ENCODE results near the gene ORAI3.
A peak's percentile ranks its signal among the peaks of the same experiment; 100 is the strongest.

Gene ORAI3

DNA sequence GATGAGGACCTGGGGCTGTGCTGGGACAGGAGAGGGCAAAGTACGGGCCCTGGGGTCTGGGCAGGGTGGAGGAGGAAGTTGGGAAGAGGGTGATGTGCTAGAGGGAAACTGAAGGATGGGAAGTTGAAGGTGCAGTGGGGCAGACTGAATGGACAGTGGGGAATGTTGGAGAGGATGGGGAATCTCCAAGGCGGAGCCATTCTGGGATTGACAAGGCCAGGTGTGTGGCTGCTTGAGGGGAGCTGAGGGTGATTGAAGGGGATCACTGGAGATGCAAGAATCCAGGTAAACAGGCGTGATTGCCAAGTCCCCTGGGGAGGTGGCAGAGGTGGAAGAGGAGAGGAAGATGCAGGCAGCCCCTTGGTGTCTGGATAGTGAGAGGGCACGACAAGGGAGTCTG lies 27.6 kb downstream of the ORAI3 start:
- no peak for DNase-seq

DNA sequence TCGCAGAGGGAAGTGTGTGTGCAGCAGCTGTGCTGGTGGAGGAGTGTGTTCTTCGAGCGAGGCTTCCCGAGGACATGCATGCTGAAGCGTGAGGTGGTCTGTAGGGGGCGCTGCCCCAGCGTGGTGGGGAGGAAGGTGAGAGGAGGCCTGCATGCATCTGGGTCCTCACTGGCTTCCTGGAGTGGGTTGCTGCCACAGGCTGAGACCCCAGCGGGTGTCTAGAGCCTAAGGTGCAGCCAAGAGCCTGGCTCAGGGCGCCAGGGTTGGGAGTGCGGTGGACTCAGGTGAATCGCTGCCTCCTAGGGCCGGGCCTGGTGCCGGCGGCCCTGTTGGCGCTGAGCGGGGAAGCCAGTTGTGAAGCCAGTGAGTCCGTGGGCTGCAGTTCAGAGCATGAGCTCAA lies 28.6 kb downstream of the ORAI3 start:
- DNase-seq, result peak; percentile 32

DNA sequence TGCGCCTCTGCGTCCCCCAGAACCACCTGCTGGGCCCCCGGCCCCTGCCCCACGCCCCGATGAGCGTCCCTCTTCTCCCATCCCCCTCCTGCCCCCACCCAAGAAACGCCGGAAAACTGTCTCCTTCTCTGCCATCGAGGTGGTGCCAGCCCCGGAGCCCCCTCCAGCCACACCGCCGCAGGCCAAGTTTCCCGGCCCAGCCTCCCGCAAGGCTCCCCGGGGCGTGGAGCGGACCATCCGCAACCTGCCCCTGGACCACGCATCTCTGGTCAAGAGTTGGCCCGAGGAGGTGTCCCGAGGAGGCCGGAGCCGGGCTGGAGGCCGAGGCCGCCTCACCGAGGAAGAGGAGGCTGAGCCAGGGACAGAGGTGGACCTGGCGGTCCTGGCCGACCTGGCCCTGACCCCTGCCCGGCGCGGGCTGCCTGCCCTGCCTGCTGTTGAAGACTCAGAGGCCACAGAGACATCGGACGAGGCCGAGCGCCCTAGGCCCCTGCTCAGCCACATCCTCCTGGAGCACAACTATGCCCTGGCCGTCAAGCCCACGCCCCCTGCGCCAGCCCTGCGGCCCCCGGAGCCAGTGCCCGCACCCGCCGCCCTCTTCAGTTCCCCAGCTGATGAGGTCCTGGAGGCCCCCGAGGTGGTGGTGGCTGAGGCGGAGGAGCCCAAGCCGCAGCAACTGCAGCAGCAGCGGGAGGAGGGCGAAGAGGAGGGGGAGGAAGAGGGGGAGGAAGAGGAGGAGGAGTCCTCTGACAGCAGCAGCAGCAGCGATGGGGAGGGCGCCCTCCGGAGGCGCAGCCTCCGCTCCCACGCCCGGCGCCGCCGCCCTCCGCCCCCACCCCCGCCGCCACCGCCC lies 30.5 kb downstream of the ORAI3 start:
- no peak for DNase-seq

DNA sequence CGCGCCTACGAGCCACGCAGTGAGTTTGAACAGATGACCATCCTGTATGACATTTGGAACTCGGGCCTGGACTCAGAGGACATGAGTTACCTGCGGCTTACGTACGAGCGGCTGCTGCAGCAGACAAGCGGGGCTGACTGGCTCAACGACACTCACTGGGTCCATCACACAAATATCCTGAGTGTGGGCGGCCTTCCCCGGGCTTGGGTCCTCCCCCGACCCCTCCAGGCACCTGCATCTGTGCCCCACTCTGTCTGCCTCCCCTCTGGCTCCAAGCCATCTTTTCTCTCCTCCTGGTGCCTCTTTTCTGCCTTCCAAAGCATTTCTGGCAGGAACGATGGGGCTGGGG lies 31.1 kb downstream of the ORAI3 start:
- DNase-seq, result no peak

DNA sequence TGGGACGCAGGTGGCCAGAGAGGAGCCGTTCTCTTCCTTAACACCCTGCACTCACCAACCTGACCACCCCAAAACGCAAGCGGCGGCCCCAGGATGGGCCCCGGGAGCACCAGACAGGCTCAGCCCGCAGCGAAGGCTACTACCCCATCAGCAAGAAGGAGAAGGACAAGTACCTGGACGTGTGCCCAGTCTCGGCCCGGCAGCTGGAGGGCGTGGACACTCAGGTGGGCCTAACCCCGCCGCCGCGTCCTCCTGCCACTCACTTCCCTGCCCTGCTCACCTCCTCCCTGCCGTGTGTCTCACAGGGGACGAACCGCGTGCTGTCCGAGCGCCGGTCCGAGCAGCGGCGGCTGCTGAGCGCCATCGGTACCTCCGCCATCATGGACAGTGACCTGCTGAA lies 31.6 kb downstream of the ORAI3 start:
- no peak for DNase-seq

DNA sequence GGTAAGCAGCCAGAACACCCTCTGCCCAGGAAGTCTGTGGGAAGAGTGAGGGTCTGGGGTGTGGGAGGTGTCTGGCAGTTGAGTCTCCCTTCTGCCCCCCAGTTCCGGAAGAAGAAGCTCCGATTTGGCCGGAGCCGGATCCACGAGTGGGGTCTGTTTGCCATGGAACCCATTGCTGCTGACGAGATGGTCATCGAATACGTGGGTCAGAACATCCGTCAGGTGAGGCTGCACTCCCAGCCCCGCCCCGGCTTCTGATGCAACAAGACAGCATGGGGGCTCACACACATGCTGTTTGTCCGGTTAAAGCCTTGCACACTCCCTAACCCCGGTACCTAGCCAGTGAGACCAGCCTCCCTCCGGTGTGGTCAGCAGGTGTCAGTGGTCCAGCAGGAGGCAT lies 32.1 kb downstream of the ORAI3 start:
- DNase-seq, result no peak

DNA sequence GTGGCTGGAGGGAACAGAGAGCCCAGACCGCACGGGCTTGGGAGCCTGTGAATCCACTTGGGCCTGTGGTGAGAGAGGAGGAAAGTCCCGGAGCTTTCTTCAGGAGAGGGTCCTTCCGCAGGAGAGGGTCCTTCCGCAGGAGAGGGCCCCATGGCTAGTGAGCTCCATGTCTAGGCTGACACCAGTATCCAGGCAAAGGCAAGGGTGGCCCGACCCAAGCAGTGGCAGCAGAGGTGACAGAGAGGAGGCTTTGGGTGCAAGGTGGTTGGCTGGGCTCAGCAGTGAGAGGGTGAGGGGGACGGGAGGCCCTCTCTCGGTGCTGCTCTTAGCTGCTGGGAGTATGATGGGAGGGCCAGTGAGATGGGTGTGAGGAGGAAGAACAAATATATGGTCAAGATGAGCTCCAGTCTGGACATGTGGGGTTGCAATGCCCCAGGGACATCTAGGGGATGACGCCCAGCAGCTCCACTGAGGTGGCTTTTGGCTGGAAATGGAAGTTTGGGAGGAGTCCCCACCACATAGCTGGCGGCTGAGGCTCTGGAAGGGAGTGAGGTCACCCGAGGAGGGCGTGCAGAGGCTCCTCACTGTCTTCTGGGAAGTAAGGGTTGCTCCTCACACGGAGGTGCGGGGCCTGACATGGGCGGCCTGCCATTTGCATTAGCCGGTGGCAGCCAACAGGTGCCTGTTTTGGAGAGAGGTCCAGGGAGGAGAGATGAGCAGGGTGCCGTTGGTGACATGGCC lies 33.9 kb downstream of the ORAI3 start:
- no peak for DNase-seq

DNA sequence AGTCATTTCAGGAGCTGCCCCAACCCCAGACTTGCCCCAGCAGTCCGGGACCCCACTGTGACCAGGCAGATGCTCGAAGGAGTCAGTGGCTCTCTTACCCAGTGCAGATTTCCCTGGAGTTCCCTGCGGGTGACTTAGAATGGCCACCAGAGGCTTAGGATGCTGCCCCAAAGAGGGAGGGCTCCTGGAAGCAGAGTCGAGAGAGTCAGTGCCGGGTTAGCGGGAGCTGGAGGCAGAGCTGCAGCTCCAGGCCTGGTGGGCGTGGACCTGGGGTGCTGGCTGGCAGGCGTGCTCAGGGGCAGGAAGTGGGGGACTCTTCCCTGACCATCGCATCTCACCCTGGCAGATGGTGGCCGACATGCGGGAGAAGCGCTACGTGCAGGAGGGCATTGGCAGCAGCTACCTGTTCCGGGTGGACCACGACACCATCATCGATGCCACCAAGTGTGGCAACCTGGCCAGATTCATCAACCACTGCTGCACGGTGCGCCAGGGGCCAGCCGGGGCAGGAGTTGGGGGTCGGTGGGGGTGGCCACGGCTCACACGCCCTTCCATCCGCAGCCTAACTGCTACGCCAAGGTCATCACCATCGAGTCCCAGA lies 34.5 kb downstream of the ORAI3 start:
- no peak for DNase-seq

DNA sequence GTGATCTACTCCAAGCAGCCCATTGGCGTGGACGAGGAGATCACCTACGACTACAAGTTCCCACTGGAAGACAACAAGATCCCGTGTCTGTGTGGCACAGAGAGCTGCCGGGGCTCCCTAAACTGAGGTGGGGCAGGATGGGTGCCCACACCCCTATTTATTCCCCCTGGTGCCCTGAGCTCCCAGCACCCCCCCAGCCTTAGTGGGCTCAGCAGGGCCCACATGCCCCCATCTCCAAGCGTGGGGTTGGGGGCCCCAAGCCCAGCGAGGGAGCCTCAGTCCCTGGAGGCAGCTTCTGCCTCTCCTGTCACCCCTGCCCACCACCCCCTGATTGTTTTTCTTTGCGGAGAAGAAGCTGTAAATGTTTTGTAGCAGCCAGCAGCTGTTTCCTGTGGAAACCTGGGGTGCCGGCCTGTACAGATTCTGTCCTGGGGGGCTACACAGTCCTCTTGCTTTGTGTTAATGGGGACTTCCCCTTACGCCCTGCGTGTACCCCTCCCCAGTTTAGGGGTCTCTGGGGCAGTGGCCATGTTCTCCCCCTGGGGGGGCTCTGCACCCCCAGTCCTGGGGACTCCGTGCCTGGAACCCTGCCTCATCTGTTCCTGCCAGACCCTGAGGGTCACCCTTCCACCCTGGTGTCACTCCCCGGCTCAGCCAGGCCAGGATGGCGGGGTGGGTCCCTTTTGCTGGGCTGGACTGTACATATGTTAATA lies 35.2 kb downstream of the ORAI3 start:
- DNase-seq, result no peak

DNA sequence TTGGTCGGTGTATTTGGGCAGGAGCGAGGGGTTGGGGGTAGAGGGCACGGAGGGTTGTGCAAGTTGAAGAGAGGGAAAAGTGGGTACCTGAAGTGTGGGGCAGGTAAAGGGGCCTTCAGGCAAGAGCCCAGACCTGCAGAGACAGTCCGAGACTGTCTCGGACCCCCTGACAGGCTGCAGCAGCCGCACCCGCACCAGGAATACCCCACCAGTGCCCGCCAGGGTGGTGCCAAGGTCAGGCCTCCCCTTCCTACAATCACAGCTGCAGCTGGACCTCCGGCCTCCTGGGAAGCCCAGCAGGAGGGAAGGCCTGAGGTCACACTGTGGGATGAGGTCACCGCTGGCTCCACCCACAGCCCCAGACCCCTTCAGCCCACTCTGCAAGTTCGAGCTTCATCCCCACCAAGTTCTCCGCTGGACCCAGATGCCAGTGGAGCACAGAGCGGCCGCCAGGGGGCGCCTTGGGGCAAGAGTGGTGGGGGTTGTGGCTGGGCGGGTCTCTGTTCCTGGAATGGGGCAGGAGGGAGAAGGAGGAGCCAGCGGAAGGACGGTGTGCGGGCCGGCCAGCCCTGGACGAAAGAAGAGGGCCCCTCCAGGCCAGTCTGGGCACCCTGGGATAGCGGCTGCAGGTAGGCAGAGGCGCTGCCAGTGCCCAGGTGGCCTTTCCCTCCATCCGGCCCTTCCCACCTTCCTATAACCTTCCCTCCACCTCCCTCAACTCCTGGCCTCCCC lies 36.0 kb downstream of the ORAI3 start, which contains the start of gene HSD3B7:
TSS of gene HSD3B7 (plus strand) at position 539 of the 732 bp plus-strand sequence. CDS start 452 bp downstream, outside the sequence.
- DNase-seq, result peak; percentile 89

DNA sequence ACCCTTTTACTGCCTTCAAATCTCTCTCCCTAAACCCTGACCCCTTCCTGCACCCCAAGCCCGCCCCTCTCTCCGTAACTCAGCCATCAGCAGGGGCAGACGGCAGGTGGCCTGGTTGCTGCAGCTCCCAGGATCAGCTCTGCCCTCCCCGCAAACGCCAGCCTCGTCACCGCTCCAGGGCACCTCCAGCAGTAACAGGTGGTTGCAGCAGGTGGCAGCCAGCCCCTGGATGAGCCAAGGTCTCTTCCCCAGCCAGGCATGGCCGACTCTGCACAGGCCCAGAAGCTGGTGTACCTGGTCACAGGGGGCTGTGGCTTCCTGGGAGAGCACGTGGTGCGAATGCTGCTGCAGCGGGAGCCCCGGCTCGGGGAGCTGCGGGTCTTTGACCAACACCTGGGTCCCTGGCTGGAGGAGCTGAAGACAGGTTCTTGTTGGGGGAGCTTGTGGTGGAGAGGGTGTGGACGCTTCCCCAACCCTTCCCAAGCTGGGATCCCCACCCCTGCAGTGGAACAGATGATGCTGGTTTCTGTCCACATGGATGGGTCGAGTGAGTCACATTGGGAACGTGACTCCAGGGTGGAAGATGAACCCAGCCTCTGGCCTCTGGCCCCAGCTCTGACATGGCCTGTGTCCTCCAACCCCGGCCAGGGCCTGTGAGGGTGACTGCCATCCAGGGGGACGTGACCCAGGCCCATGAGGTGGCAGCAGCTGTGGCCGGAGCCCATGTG lies 36.7 kb downstream of the ORAI3 start:
- DNase-seq, result no peak

DNA sequence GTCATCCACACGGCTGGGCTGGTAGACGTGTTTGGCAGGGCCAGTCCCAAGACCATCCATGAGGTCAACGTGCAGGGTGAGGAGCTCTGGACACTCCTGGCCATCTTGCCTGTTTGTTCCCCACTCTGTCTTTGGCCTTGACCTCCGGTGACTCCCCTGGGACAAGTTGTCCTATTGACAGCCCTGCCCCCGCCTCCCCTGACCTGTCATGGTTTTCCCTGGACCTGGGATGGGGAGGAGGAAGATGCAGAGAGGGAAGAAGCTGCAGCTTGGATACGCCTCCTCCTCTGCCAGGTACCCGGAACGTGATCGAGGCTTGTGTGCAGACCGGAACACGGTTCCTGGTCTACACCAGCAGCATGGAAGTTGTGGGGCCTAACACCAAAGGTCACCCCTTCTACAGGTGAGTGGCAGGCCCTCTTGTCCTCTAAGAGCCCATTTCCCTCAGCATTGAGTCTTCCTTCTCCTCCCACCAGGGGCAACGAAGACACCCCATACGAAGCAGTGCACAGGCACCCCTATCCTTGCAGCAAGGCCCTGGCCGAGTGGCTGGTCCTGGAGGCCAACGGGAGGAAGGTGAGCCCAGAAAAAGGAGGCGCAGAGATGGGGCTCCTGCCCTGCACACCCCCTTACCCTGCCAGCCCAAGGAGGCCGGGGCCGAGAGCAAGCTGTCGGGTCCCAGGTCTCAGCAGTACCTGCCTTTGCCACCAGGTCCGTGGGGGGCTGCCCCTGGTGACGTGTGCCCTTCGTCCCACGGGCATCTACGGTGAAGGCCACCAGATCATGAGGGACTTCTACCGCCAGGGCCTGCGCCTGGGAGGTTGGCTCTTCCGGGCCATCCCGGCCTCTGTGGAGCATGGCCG lies 37.5 kb downstream of the ORAI3 start:
- DNase-seq, result no peak

DNA sequence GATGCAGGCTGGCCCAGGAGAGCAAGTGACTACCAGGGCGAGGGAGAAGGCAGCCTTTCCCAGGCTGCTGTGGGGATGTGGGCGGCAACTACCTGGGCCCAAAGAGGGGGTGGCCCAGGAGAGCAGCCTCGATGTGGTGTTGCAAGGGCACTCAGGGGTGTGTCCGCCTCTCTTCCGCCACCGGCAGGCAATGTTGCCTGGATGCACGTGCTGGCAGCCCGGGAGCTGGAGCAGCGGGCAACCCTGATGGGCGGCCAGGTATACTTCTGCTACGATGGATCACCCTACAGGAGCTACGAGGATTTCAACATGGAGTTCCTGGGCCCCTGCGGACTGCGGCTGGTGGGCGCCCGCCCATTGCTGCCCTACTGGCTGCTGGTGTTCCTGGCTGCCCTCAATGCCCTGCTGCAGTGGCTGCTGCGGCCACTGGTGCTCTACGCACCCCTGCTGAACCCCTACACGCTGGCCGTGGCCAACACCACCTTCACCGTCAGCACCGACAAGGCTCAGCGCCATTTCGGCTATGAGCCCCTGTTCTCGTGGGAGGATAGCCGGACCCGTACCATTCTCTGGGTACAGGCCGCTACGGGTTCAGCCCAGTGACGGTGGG lies 38.8 kb downstream of the ORAI3 start:
- no peak for DNase-seq

DNA sequence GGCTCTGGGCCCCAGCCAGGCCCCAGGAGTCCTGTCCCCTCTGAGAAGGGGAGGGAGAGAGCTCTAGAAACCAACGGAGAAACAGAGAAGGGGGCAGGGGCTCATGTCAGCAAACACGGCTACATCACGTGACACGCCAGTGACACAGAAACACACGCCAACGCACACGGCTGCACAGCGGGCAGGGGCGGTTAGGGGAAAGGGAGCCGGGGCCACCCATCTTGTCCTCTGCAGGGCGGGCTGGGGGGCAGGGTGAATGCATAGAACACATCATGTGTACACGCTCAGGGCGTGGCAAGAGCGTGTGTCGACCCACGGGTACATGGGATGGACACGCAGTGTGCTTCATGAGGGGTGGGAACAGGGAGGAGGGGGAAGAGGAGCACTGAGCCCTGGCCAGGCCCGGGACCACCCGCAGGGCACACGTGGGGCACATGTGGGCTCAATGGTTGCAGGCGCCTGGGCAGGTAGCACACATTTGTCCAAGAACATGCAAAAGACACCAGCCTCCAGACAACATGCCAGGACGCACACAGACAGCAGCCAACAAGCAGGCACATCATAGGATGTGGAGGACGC lies 40.7 kb downstream of the ORAI3 start:
- no peak for DNase-seq

DNA sequence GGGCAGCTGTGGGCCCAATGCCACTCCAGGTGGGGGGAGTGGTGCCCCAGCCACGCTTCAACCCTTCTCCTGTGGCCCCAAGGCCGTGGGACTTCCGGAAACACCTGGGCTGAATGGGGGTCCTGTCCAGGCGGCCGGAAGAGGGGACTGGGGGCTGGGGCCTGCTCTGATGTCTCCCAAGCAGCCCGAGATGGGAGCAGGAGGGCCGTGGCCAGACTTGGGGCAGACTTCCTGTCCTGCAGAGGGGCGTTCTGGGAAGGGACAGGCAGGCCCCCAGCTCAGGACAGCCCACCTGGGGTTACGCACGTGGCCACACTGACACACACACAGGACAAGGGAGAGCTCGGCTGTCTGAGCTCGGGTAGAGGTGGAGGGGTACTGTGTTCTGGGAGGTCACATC lies 41.2 kb downstream of the ORAI3 start:
- DNase-seq, result no peak

DNA sequence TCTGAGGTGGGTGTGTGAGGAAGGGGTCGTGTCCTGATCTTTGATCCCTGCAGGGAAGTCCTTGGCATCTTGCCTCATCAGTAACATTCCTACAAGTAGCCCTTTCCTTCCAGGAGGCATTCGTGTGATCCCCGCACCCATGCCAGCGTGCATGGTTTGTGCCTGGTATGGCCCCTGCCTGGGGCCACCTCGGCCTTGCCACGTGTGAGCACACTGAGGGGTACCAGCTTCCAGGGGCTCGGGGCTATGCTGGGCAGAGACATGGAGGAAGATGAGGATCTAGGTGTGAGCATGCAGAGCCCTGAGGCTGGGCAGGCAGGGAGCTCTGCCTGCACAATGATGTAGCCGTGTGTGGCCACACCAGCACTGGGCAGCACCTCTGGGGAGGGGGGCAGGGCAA lies 42.2 kb downstream of the ORAI3 start:
- DNase-seq, result no peak

DNA sequence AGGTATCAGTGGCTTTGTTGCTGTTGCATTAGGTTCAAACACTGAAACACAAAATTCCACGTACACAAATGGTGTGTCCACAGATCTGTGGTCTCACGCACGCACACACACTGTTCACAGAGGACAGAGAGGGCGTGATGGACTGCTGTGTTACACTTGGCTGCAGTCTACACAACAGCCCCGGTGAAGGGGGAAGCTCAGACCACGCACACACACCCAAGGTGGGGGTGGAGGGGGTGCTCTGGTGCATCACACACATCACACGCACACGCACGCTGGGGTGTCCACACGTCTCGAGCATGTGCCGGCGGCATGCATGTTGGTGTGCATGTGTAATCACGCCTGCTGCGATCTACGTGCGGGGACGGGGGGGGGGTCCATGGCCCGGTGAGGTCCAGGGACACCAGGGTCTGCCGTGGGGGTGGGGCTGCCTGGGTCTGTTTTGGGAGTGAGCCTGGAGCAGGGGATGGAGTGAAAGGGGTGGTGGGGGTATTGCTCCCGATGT lies 43.5 kb downstream of the ORAI3 start:
- no peak for DNase-seq

DNA sequence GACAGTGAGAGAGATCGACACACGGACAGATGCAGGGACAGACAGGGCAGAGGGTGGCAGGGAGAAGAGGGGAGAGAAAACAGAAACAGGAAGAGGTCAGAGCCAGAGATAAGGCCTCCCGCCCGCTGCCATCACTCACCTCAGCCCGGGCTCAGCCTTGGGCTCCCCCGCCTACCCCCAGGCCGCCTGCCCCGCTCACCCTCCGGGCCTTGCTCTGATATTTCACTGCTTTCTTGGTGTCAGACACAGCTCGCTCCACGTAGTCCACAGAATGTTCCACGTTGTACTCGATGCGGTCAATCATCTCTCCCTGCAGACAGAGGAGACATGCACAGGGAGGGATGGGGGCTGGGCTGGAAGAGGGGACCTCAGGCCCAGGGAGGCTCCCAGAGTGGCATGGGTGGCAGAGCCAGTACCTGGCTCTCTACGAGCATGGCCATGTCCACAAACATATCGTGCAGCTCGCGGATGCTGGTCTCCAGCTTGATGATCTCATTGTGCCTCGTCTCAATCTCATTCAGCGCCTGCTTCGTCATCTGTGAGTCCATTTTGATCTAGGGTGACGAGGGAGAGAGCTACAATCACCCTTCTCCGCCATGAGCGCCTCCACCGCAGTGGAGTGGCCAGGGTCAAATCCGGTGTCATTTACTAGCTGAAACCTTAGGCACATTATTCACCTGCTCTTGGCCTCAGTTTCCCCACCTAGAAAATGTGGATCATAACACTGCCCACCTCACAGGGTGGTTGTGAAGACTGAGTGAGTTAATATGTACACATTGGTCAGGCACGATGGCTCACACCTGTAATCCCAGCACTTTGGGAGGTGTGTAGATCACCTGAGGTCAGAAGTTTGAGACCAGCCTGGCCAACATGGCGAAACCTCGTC lies 44.3 kb downstream of the ORAI3 start:
- DNase-seq, result no peak

DNA sequence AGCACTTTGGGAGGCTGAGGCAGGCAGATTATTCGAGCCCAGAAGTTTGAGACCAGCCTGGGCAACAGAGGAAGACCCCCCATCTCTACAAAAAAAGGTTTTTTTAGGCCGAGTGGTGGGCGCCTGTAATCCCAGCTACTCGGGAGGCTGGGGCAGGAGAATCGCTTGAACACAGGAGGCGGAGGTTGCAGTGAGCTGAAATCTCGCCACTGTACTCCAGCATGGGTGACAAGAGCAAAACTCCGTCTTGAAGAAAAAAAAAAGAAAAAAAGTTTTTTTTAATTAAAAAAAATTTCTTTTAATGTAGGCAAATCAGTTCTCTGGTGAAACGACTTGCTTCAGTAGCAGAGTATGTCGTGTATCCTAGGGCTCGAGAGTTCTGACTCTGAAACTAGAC lies 47.1 kb downstream of the ORAI3 start:
- no peak for DNase-seq
